GM23338 (cell line): Measurements from ENCODE around the gene ARHGEF10L. TPM values are rescaled to one million over a fixed set of nuclear protein-coding genes. Genes with fewer than 3 reads are reported as not detected.

Experiments used
- ATAC-seq: fragments of 200-7000 bp; cut with Tn5 transposase; 3 replicates; pipeline ENCODE4 v1.9.1; 2020
- DNase-seq: peaks from one replicate; pipeline ENCODE4 v3.0.0-alpha.2; 2015; ENCODE audit warnings: low spot score
- H2AFZ ChIP-seq: fragments of 200-600 bp; sonication (generic); 2 replicates; pipeline ENCODE4 v1.8.0; 2016; ENCODE audit warnings: antibody characterized with exemption, mild to moderate bottlenecking, moderate library complexity
- H3F3A ChIP-seq: fragments of 200-600 bp; sonication (generic); replicated peaks from 2 replicates; pipeline ENCODE4 v1.8.0; 2017; ENCODE audit warnings: antibody characterized with exemption, mixed run types, low read depth
- H3K27ac ChIP-seq: fragments of 200-600 bp; sonication (generic); 2 replicates; pipeline ENCODE4 v1.6.1; 2016; ENCODE audit warnings: low read depth
- H3K27me3 ChIP-seq: fragments of 200-600 bp; sonication (generic); 2 replicates; pipeline ENCODE4 v1.8.0; 2016; ENCODE audit warnings: mild to moderate bottlenecking, mixed run types, moderate library complexity; ENCODE audit not compliant: insufficient read depth
- H3K36me3 ChIP-seq: fragments of 200-600 bp; sonication (generic); 2 replicates; pipeline ENCODE4 v1.8.0; 2016; ENCODE audit warnings: mild to moderate bottlenecking; ENCODE audit not compliant: insufficient read depth
- H3K4me1 ChIP-seq: fragments of 200-600 bp; sonication (generic); 2 replicates; pipeline ENCODE4 v1.8.0; 2016; ENCODE audit warnings: mild to moderate bottlenecking, moderate library complexity; ENCODE audit not compliant: insufficient read depth
- H3K4me2 ChIP-seq: fragments of 200-600 bp; sonication (generic); 2 replicates; pipeline ENCODE4 v1.7.1; 2017; ENCODE audit warnings: mixed run types
- H3K4me3 ChIP-seq: fragments of 200-600 bp; sonication (generic); 2 replicates; pipeline ENCODE4 v1.6.1; 2016; ENCODE audit warnings: mixed run types
- H3K79me2 ChIP-seq: fragments of 200-600 bp; sonication (generic); replicated peaks from 2 replicates; pipeline ENCODE4 v1.8.0; 2017; ENCODE audit warnings: mild to moderate bottlenecking; ENCODE audit not compliant: insufficient read depth
- H3K9me2 ChIP-seq: fragments of 200-600 bp; sonication (generic); 2 replicates; pipeline ENCODE4 v1.8.0; 2017; ENCODE audit not compliant: insufficient read depth
- H4K20me1 ChIP-seq: fragments of 200-600 bp; sonication (generic); replicated peaks from 2 replicates; pipeline ENCODE4 v1.8.0; 2017; ENCODE audit warnings: mild to moderate bottlenecking; ENCODE audit not compliant: insufficient read depth
- H3K27ac Mint-ChIP-seq: 2 replicates; pipeline ENCODE4 v1.8.0; 2020; ENCODE audit warnings: inconsistent platforms, mild to moderate bottlenecking, moderate library complexity, mixed read lengths
- H3K27me3 Mint-ChIP-seq: 3 replicates; pipeline ENCODE4 v1.8.0; 2022; ENCODE audit warnings: low read depth, mild to moderate bottlenecking, moderate library complexity, mixed read lengths, inconsistent platforms; ENCODE audit not compliant: insufficient read depth, poor library complexity
- H3K36me3 Mint-ChIP-seq: 3 replicates; pipeline ENCODE4 v1.8.0; 2021; ENCODE audit warnings: low read depth, mild to moderate bottlenecking, inconsistent platforms, moderate library complexity, mixed read lengths
- H3K4me1 Mint-ChIP-seq: 3 replicates; pipeline ENCODE4 v1.8.0; 2020; ENCODE audit warnings: mild to moderate bottlenecking, inconsistent platforms, mixed read lengths
- H3K4me3 Mint-ChIP-seq: 3 replicates; pipeline ENCODE4 v1.8.0; 2021; ENCODE audit warnings: moderate library complexity, mild to moderate bottlenecking, inconsistent platforms, mixed read lengths
- H3K9me3 Mint-ChIP-seq: 3 replicates; pipeline ENCODE4 v1.8.0; 2020; ENCODE audit warnings: moderate library complexity, mild to moderate bottlenecking, inconsistent platforms, mixed read lengths
- CREB1 ChIP-seq: fragments of 250-450 bp; sonication (Bioruptor Pico); IDR thresholded peaks from 2 replicates; pipeline ENCODE4 v1.5.0; 2020; ENCODE audit warnings: low read depth, mild to moderate bottlenecking, moderate library complexity
- EZH2 ChIP-seq: fragments of 200-600 bp; sonication (generic); IDR thresholded peaks from one replicate; pipeline ENCODE4 v1.8.0; 2017; ENCODE audit warnings: antibody characterized with exemption, mild to moderate bottlenecking, low read depth; ENCODE audit not compliant: unreplicated experiment
- EZH2phosphoT487 ChIP-seq: fragments of 200-600 bp; sonication (generic); IDR thresholded peaks from one replicate; pipeline ENCODE4 v1.8.1; 2018; ENCODE audit warnings: antibody characterized with exemption; ENCODE audit not compliant: unreplicated experiment
- JUNB ChIP-seq: IDR thresholded peaks from one replicate; pipeline ENCODE4 v1.6.1; 2016; ENCODE audit warnings: antibody characterized with exemption; ENCODE audit not compliant: unreplicated experiment
- NANOG ChIP-seq: IDR thresholded peaks from 2 replicates; pipeline ENCODE4 v1.6.1; 2016; ENCODE audit warnings: antibody characterized with exemption, borderline replicate concordance
- POLR2AphosphoS5 ChIP-seq: IDR thresholded peaks from 2 replicates; pipeline ENCODE4 v1.6.1; 2016; ENCODE audit warnings: antibody characterized with exemption, low read depth
- STAT1 ChIP-seq: IDR thresholded peaks from one replicate; pipeline ENCODE4 v1.6.1; 2016; ENCODE audit warnings: antibody characterized with exemption; ENCODE audit not compliant: unreplicated experiment
- ZNF114 ChIP-seq: fragments of 250-450 bp; sonication (Bioruptor Pico); IDR thresholded peaks from 2 replicates; pipeline ENCODE4 v1.5.0; 2020; ENCODE audit warnings: mild to moderate bottlenecking, moderate library complexity
- ZNF331 ChIP-seq: fragments of 250-450 bp; sonication (Bioruptor Pico); IDR thresholded peaks from 2 replicates; pipeline ENCODE4 v1.5.0; 2020; ENCODE audit warnings: low read depth, mild to moderate bottlenecking, moderate library complexity
- polyA plus RNA-seq: library from polyadenylated mRNA; unstranded; fragments of >200 nt; fragmentation: Nextera tagmentation; extraction: Ambion mirVana; gene quantifications from 2 replicates; pipeline ENCODE4 v1.2.1, GENCODE V29; 2016
- total RNA-seq: library from RNA; depleted of rRNA; stranded (reverse); fragments of >200 nt; shearing (Covaris generic); gene quantifications from 2 replicates; pipeline ENCODE4 v1.2.3, GENCODE V29; 2014
- TF ChIP-seq, protein P1 (sequence below), 2 experiments: fragments of 200-600 bp in 1 of 2; sonication (generic) in 1 of 2; conservative IDR thresholded peaks; 2 replicates each; pipeline versions ENCODE4 v1.5.1 to v1.6.1; 2016 to 2017; ENCODE audit warnings: antibody characterized with exemption in 2 of 2, low read depth in 2 of 2, mild to moderate bottlenecking in 2 of 2, moderate library complexity in 1 of 2
- TF ChIP-seq, protein P2 (sequence below): IDR thresholded peaks from one replicate; pipeline ENCODE4 v1.6.1; 2018; ENCODE audit warnings: antibody characterized with exemption; ENCODE audit not compliant: unreplicated experiment
- TF ChIP-seq, protein P3 (sequence below): IDR thresholded peaks from 2 replicates; pipeline ENCODE4 v1.6.1; 2016; ENCODE audit warnings: antibody characterized with exemption

Gene ARHGEF10L
- total and polyA plus RNA-seq, 2 experiments from 2014 or later = 12.1 to 46.8 TPM

DNA sequence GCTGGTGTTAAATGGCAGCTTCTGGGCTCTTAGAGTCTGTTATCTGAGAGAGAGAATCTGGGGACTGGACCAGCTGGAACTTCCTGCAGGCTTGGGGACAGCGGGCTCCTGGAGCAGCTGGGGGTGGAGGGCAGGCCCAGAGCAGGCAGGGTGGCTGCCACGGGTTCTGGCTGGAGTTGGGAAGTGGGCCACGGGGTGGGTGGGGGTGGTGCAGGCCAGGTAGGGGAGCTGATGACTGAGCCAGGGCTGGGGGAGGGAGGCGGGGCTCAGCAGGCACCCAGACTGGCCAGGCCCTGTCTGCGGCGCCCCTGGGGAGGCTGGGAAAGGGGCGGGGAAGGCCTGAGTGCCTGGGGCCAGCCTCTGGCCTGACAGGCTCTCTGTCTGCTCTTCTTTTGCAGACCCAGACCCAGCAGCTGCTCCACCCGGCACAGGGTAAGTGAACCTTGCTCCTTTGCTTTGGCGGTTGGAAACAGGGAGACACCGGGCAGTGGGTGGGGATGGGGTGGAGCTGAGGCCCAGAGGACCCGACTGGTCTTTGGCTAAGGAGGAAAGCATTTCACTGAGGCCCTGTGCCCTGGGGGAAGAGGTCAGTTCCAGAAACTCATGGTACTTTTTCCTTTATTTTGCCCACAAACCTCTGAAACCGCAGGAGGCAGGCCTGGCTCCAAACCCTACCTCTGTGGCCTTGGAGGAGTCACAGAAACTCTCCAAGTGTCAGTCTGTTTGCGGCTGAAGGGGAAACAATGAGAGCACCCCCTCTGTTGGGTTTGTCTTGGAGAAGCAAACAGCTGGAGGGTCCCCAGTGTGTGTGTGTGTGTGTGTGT lies 48.8 kb downstream of the ARHGEF10L start (continued):
- TF ChIP-seq JUNB (no peak), EZH2 (no peak), STAT1 (no peak)
- TF ChIP-seq, protein P1, sequence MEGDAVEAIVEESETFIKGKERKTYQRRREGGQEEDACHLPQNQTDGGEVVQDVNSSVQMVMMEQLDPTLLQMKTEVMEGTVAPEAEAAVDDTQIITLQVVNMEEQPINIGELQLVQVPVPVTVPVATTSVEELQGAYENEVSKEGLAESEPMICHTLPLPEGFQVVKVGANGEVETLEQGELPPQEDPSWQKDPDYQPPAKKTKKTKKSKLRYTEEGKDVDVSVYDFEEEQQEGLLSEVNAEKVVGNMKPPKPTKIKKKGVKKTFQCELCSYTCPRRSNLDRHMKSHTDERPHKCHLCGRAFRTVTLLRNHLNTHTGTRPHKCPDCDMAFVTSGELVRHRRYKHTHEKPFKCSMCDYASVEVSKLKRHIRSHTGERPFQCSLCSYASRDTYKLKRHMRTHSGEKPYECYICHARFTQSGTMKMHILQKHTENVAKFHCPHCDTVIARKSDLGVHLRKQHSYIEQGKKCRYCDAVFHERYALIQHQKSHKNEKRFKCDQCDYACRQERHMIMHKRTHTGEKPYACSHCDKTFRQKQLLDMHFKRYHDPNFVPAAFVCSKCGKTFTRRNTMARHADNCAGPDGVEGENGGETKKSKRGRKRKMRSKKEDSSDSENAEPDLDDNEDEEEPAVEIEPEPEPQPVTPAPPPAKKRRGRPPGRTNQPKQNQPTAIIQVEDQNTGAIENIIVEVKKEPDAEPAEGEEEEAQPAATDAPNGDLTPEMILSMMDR (conservative IDR thresholded peaks at IDR 0.05; ENCODE audit: low read depth in 2 of 2) = no peak

DNA sequence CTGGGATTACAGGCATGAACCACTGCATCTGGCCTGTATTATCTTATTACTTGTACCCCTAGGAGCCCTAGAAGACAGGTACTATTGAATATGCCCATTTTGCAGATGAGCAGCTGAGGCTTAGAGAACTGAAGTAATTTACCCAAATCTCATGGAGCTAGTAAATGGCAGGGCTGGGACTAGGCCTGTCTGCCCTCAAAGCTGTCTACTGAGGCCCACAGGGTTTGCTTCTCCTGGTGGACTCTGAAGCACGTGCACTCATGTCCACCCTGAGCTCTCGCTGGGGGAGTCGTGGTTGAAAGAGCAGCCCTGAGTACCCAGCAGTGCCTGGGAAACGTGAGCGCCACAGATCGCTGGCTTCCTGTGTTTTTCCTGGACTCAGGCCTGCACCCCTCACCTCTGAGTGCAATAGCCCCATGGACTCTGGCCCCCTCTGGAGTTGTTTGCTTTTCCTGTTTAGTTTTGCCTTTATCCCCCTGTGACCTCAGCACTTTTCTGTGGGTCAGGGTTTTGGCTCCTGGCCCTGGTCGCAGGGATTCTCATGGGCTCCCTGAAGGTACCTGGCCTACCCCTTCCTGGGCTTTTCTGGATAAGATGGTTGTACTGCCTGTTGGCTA lies 52.4 kb downstream of the ARHGEF10L start:
- DNase-seq = no peak
- Mint-ChIP-seq H3K4me3 (no peak overlapping the region), H3K9me3 (no peaks in the 10 kb centered on the region), H3K4me1 (peaks cover 41% of the 10 kb centered on the region), H3K36me3 (peaks cover 40% of the 10 kb centered on the region), H3K27me3 (peaks cover 9% of the 10 kb centered on the region), H3K27ac (no peak overlapping the region)
- peaks cover 16% of the 10 kb centered on the region for H3K4me1 ChIP-seq
- no peaks in the 10 kb centered on the region for H3K27me3 ChIP-seq
- no peaks in the 10 kb centered on the region for H3K79me2 ChIP-seq
- H3F3A ChIP-seq = peaks cover 10% of the 10 kb centered on the region
- no peak overlapping the region for H3K27ac ChIP-seq
- H3K9me2 ChIP-seq = no peaks in the 10 kb centered on the region
- no peak overlapping the region for H2AFZ ChIP-seq
- no peaks in the 10 kb centered on the region; the same call in 1 of the 2 replicates for H4K20me1 ChIP-seq
- H3K4me2 ChIP-seq = no peak overlapping the region
- ATAC-seq = no peak
- H3K36me3 ChIP-seq = no peaks in the 10 kb centered on the region
- H3K4me3 ChIP-seq = no peak overlapping the region
- TF ChIP-seq POLR2AphosphoS5 = no peak
- TF ChIP-seq, protein P2, sequence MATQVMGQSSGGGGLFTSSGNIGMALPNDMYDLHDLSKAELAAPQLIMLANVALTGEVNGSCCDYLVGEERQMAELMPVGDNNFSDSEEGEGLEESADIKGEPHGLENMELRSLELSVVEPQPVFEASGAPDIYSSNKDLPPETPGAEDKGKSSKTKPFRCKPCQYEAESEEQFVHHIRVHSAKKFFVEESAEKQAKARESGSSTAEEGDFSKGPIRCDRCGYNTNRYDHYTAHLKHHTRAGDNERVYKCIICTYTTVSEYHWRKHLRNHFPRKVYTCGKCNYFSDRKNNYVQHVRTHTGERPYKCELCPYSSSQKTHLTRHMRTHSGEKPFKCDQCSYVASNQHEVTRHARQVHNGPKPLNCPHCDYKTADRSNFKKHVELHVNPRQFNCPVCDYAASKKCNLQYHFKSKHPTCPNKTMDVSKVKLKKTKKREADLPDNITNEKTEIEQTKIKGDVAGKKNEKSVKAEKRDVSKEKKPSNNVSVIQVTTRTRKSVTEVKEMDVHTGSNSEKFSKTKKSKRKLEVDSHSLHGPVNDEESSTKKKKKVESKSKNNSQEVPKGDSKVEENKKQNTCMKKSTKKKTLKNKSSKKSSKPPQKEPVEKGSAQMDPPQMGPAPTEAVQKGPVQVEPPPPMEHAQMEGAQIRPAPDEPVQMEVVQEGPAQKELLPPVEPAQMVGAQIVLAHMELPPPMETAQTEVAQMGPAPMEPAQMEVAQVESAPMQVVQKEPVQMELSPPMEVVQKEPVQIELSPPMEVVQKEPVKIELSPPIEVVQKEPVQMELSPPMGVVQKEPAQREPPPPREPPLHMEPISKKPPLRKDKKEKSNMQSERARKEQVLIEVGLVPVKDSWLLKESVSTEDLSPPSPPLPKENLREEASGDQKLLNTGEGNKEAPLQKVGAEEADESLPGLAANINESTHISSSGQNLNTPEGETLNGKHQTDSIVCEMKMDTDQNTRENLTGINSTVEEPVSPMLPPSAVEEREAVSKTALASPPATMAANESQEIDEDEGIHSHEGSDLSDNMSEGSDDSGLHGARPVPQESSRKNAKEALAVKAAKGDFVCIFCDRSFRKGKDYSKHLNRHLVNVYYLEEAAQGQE = no peak
- no peak for TF ChIP-seq EZH2phosphoT487
- no peak for TF ChIP-seq CREB1 (CRISPR knock-in tag)
- TF ChIP-seq, protein P3, sequence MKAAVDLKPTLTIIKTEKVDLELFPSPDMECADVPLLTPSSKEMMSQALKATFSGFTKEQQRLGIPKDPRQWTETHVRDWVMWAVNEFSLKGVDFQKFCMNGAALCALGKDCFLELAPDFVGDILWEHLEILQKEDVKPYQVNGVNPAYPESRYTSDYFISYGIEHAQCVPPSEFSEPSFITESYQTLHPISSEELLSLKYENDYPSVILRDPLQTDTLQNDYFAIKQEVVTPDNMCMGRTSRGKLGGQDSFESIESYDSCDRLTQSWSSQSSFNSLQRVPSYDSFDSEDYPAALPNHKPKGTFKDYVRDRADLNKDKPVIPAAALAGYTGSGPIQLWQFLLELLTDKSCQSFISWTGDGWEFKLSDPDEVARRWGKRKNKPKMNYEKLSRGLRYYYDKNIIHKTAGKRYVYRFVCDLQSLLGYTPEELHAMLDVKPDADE = no peak
- no peak for TF ChIP-seq ZNF331
- TF ChIP-seq, protein P1 (conservative IDR thresholded peaks at IDR 0.05; ENCODE audit: low read depth in 2 of 2) = no peak
- TF ChIP-seq STAT1 = no peak
- TF ChIP-seq EZH2 = no peak
- no peak for TF ChIP-seq JUNB
- no peak for TF ChIP-seq ZNF114 (CRISPR knock-in tag)
- TF ChIP-seq NANOG = no peak
